H1 (cell line): Measurements from ENCODE around the gene SS18L1. TPM values are rescaled to one million over a fixed set of nuclear protein-coding genes. Genes with fewer than 3 reads are reported as not detected.

Experiments
- CTCF ChIA-PET: fragments of 300-600 bp; sonication (Branson Sonifier 250); formaldehyde crosslinking; loops from one replicate; lab custom pipeline; 2021; ENCODE audit not compliant: partially characterized antibody; lab: Charles Lee
- POLR2A ChIA-PET: fragments of 300-600 bp; sonication (Branson Sonifier 250); formaldehyde crosslinking; loops from one replicate; lab custom pipeline; 2021; ENCODE audit warnings: inconsistent platforms; ENCODE audit not compliant: partially characterized antibody; lab: Charles Lee
- DNase-seq, 2 experiments: peaks; one replicate each; pipeline versions ENCODE4 v3.0.0 to v3.0.0-alpha.2; 2010 to 2022; ENCODE audit warnings: low spot score in 2 of 2, low read depth in 1 of 2, mixed read lengths in 1 of 2
- FAIRE-seq: peaks from 2 replicates; lab custom pipeline; 2011; peaks lifted over from hg19 to GRCh38; lab: Jason Lieb, UNC
- H2AFZ ChIP-seq: 2 replicates; pipeline ENCODE4 v1.8.1; 2012; ENCODE audit warnings: low read length, inconsistent platforms
- H2AK5ac ChIP-seq: 2 replicates; pipeline ENCODE4 v1.6.1; 2013; ENCODE audit warnings: low read depth, low read length
- H2BK120ac ChIP-seq: replicated peaks from 2 replicates; pipeline ENCODE3; 2013; ENCODE audit warnings: low read depth, low read length, inconsistent platforms
- H2BK12ac ChIP-seq: 2 replicates; pipeline ENCODE4 v1.6.1; 2013; ENCODE audit warnings: low read depth, low read length
- H2BK15ac ChIP-seq: 2 replicates; pipeline ENCODE4 v1.6.1; 2013; ENCODE audit warnings: low read length
- H2BK20ac ChIP-seq: 2 replicates; pipeline ENCODE4 v1.6.1; 2013; ENCODE audit warnings: low read length
- H2BK5ac ChIP-seq: 2 replicates; pipeline ENCODE4 v1.6.1; 2013; ENCODE audit warnings: low read depth, low read length
- H3K14ac ChIP-seq: 2 replicates; pipeline ENCODE4 v1.6.1; 2013; ENCODE audit warnings: inconsistent platforms; ENCODE audit not compliant: insufficient read length
- H3K18ac ChIP-seq: 2 replicates; pipeline ENCODE4 v1.6.1; 2013; ENCODE audit warnings: low read length; ENCODE audit errors: extremely low read depth
- H3K23ac ChIP-seq: 2 replicates; pipeline ENCODE4 v1.6.1; 2013; ENCODE audit warnings: inconsistent platforms; ENCODE audit not compliant: insufficient read length
- H3K23me2 ChIP-seq: 2 replicates; pipeline ENCODE4 v1.6.1; 2013; ENCODE audit warnings: low read depth, low read length
- H3K27ac ChIP-seq: 2 replicates; pipeline ENCODE4 v1.6.1; 2011; ENCODE audit warnings: low read depth, low read length, inconsistent platforms
- H3K27me3 ChIP-seq, 4 experiments: replicated peaks in 1 of 4; 1 replicate in 1 of 4; 2 replicates in 3 of 4; pipeline versions ENCODE4 v1.6.1 to v1.8.1; 2011 to 2013; ENCODE audit warnings: low read length in 3 of 4, mild to moderate bottlenecking in 3 of 4, inconsistent platforms in 2 of 4, mixed read lengths in 2 of 4, moderate library complexity in 1 of 4; ENCODE audit not compliant: control insufficient read depth in 3 of 4, insufficient read depth in 3 of 4; ENCODE audit errors: extremely low read depth in 1 of 4
- H3K36me3 ChIP-seq, 4 experiments: 2 replicates each; pipeline versions ENCODE4 v1.6.1 to v1.8.1; 2011 to 2013; ENCODE audit warnings: mild to moderate bottlenecking in 4 of 4, low read length in 3 of 4, moderate library complexity in 2 of 4, control low read depth in 1 of 4, inconsistent platforms in 1 of 4; ENCODE audit not compliant: insufficient read depth in 4 of 4, control insufficient read depth in 2 of 4
- H3K4ac ChIP-seq: replicated peaks from 2 replicates; pipeline ENCODE3; 2013; ENCODE audit warnings: low read length, low read depth, mixed read lengths, inconsistent platforms; ENCODE audit not compliant: insufficient read length
- H3K4me1 ChIP-seq, 4 experiments: replicated peaks in 1 of 4; 1 replicate in 1 of 4; 2 replicates in 3 of 4; pipeline versions ENCODE4 v1.6.1 to v1.8.1; 2011 to 2013; ENCODE audit warnings: low read length in 3 of 4, inconsistent platforms in 2 of 4, mixed read lengths in 1 of 4; ENCODE audit not compliant: insufficient read depth in 4 of 4, control insufficient read depth in 3 of 4
- H3K4me2 ChIP-seq, 2 experiments: 2 replicates each; pipeline versions ENCODE4 v1.6.1 to v1.8.1; 2011 to 2013; ENCODE audit warnings: low read depth in 2 of 2, low read length in 2 of 2, control low read depth in 1 of 2, inconsistent platforms in 1 of 2, mild to moderate bottlenecking in 1 of 2; ENCODE audit not compliant: insufficient read depth in 1 of 2
- H3K4me3 ChIP-seq, 4 experiments: fragments of 200-600, 300-600 bp in 1 of 4; sonication (generic), shearing (Covaris generic), sonication (Bioruptor Twin) in 1 of 4; 2 replicates each; pipeline versions ENCODE4 v1.5.1 to v1.8.1; 2011 to 2016; ENCODE audit warnings: low read length in 4 of 4, low read depth in 3 of 4, control low read depth in 2 of 4, inconsistent platforms in 2 of 4, mild to moderate bottlenecking in 2 of 4, mixed read lengths in 1 of 4, moderate library complexity in 1 of 4; ENCODE audit not compliant: insufficient read depth in 2 of 4; ENCODE audit errors: extremely low read depth in 1 of 4
- H3K56ac ChIP-seq: replicated peaks from 2 replicates; pipeline ENCODE3; 2013; ENCODE audit warnings: low read depth, mild to moderate bottlenecking, mixed read lengths, low read length, inconsistent platforms; ENCODE audit not compliant: insufficient read length
- H3K79me1 ChIP-seq: 2 replicates; pipeline ENCODE4 v1.6.1; 2013; ENCODE audit warnings: low read depth, low read length, control low read depth
- H3K79me2 ChIP-seq, 2 experiments: 2 replicates each; pipeline versions ENCODE4 v1.6.1 to v1.8.1; 2012 to 2013; ENCODE audit warnings: low read length in 2 of 2, mild to moderate bottlenecking in 2 of 2, inconsistent platforms in 1 of 2; ENCODE audit not compliant: insufficient read depth in 2 of 2, control insufficient read depth in 1 of 2
- H3K9ac ChIP-seq, 4 experiments: replicated peaks in 1 of 4; 1 replicate in 1 of 4; 2 replicates in 3 of 4; pipeline versions ENCODE4 v1.6.1 to v1.8.1; 2011 to 2013; ENCODE audit warnings: low read depth in 3 of 4, low read length in 3 of 4, control low read depth in 2 of 4, mild to moderate bottlenecking in 2 of 4, moderate library complexity in 2 of 4, inconsistent platforms in 1 of 4; ENCODE audit errors: extremely low read depth in 1 of 4
- H3K9me3 ChIP-seq, 2 experiments: 2 replicates each; pipeline versions ENCODE4 v1.6.1 to v1.8.1; 2012 to 2013; ENCODE audit warnings: mild to moderate bottlenecking in 2 of 2, moderate library complexity in 2 of 2, control low read depth in 1 of 2, inconsistent platforms in 1 of 2, low read depth in 1 of 2, low read length in 1 of 2, mixed read lengths in 1 of 2; ENCODE audit not compliant: insufficient read depth in 2 of 2
- H4K20me1 ChIP-seq, 2 experiments: replicated peaks in 1 of 2; 2 replicates each; pipeline versions ENCODE3 to v1.8.1; 2011 to 2013; ENCODE audit warnings: inconsistent platforms in 2 of 2, low read length in 2 of 2, mild to moderate bottlenecking in 1 of 2; ENCODE audit not compliant: insufficient read depth in 2 of 2, control insufficient read depth in 1 of 2
- H4K5ac ChIP-seq: 2 replicates; pipeline ENCODE4 v1.6.1; 2013; ENCODE audit warnings: low read length, low read depth, mixed read lengths, inconsistent platforms; ENCODE audit not compliant: insufficient read length
- H4K8ac ChIP-seq: 2 replicates; pipeline ENCODE4 v1.8.0; 2013; ENCODE audit warnings: mild to moderate bottlenecking, moderate library complexity, low read length, inconsistent platforms; ENCODE audit not compliant: insufficient read depth; ENCODE audit errors: extremely low read depth
- H4K91ac ChIP-seq: replicated peaks from 2 replicates; pipeline ENCODE3; 2013; ENCODE audit warnings: low read length, mixed read lengths, inconsistent platforms; ENCODE audit not compliant: insufficient read length
- BRCA1 ChIP-seq: IDR thresholded peaks from 2 replicates; pipeline ENCODE4 v1.6.1; 2012; ENCODE audit warnings: low read depth, low read length, improper control_type of control experiment
- JUN ChIP-seq: IDR thresholded peaks from 2 replicates; pipeline ENCODE4 v1.6.1; 2011; ENCODE audit warnings: low read depth, mild to moderate bottlenecking, improper control_type of control experiment, low read length
- POLR2AphosphoS5 ChIP-seq: IDR thresholded peaks from 2 replicates; pipeline ENCODE4 v1.6.1; 2011; ENCODE audit warnings: low read depth, low read length
- RNF2 ChIP-seq: fragments of 200-900, 300-1000 bp; sonication (generic); IDR thresholded peaks from 2 replicates; pipeline ENCODE4 v1.7.1; 2016; ENCODE audit warnings: borderline replicate concordance, low read depth, mild to moderate bottlenecking, antibody characterized with exemption, low read length; ENCODE audit not compliant: poor library complexity, severe bottlenecking; ENCODE audit errors: missing control alignments
- WGBS, 2 experiments: shearing (Covaris generic) in 1 of 2; methylation state at CpG; one replicate each; pipeline versions ENCODE4 v1.1.6 to v1.1.7; 2013 to 2015; ENCODE audit warnings: low lambda C conversion rate in 2 of 2, mixed read lengths in 2 of 2, inconsistent platforms in 1 of 2, low coverage in 1 of 2, missing lambda C conversion rate in 1 of 2; ENCODE audit not compliant: insufficient replicate concordance in 2 of 2, insufficient coverage in 1 of 2, insufficient read length in 1 of 2; ENCODE audit errors: extremely low coverage in 1 of 2, missing lambda C conversion rate in 1 of 2; 5-methylcytosine and 5-hydroxymethylcytosine counted together
- polyA plus RNA-seq, 7 experiments: library from polyadenylated mRNA; depleted of rRNA in 3 of 7; stranded (reverse) in 5 of 7; unstranded in 2 of 7; fragments of >200 nt in 5 of 7; fragments of 200-250 nt in 2 of 7; gene quantifications; 1 replicate in 5 of 7; 2 replicates in 1 of 7; 4 replicates in 1 of 7; pipeline versions ENCODE4 v1.2.1 to v1.2.3, GENCODE V29; 2011 to 2013; ENCODE audit warnings: missing spikeins in 2 of 7, mixed read lengths in 2 of 7
- total RNA-seq: library from RNA; stranded (reverse); fragmentation: NEBNext Ultra II Directional; extraction: Animal tissue kit (Norgen Biotek cat#: 25700); gene quantifications from 2 replicates; pipeline ENCODE4 v1.2.1, GENCODE V29; 2021

Gene SS18L1
- total and polyA plus RNA-seq, 2 of the 8 experiments (the other 6 are each of a cell fraction or from before 2014, with no cell fraction given): 28.4 to 29.7 TPM

GRCh38 chr20:62198496-62198895 is 54.9 kb downstream of the SS18L1 start:
- no peak overlapping the region for H3K18ac ChIP-seq
- H4K91ac ChIP-seq: no peak overlapping the region
- no peak overlapping the region for H3K4ac ChIP-seq
- H3K4me1 ChIP-seq: no peaks in the 10 kb centered on the region
- no peak overlapping the region for H2AK5ac ChIP-seq
- H2AFZ ChIP-seq: no peak overlapping the region
- H3K79me2 ChIP-seq: no peaks in the 10 kb centered on the region
- H3K9me3 ChIP-seq: no peaks in the 10 kb centered on the region
- no peaks in the 10 kb centered on the region for H3K79me1 ChIP-seq
- TF ChIP-seq JUN: no peak
- TF ChIP-seq POLR2AphosphoS5: no peak
- TF ChIP-seq RNF2: no peak
- TF ChIP-seq BRCA1: no peak
- H3K23ac ChIP-seq: no peak overlapping the region
- no peak overlapping the region for H3K9ac ChIP-seq
- POLR2A ChIA-PET: interaction anchor here (1.2 kb wide), 1 partner anchor 67 kb away, joined by 3 read pairs; no protein-coding TSS in a partner anchor
- no peak overlapping the region for H4K5ac ChIP-seq
- no peak overlapping the region for H2BK12ac ChIP-seq
- no peaks in the 10 kb centered on the region for H3K27me3 ChIP-seq
- H3K23me2 ChIP-seq: no peaks in the 10 kb centered on the region
- H4K20me1 ChIP-seq: peaks cover 0 to 2% of the 10 kb centered on the region in 2 experiments
- WGBS, 2 experiments: 98% methylated on average over 15 of the region's 17 CpGs; no CpG with 5 or more reads in 1 of the 2 experiments
- DNase-seq (no peak), FAIRE-seq (no peak)
- peaks cover 0 to 23% (median 10%) of the 10 kb centered on the region in 4 experiments; a peak in 7 of 8 replicates for H3K36me3 ChIP-seq
- no peak overlapping the region for H2BK15ac ChIP-seq
- no peak overlapping the region for H3K27ac ChIP-seq
- H2BK120ac ChIP-seq: no peak overlapping the region
- H4K8ac ChIP-seq: no peak overlapping the region
- CTCF ChIA-PET: interaction anchor here (1.0 to 2.5 kb wide), 4 partner anchors 10 to 170 kb away, joined by 3 to 9 read pairs (median 3); no protein-coding TSS in a partner anchor
- H3K4me3 ChIP-seq: no peak overlapping the region
- H3K4me2 ChIP-seq: no peak overlapping the region
- H2BK20ac ChIP-seq: no peak overlapping the region
- no peak overlapping the region for H3K56ac ChIP-seq
- H2BK5ac ChIP-seq: no peak overlapping the region
- H3K14ac ChIP-seq: no peak overlapping the region
